PC-3 (cell line): Measurements from ENCODE around the gene JHY. TPM values are rescaled to one million over a fixed set of nuclear protein-coding genes. Genes with fewer than 3 reads are reported as not detected.
A peak's percentile ranks its signal among the peaks of the same experiment; 100 is the strongest.

Source experiments
- ATAC-seq: fragments of 200-7000 bp; cut with Tn5 transposase; 2 replicates; pipeline ENCODE4 v1.9.1; 2020; ENCODE audit warnings: mild to moderate bottlenecking, moderate library complexity
- BruUV-seq: library from RNA; stranded (reverse); fragments of 400-500 nt; replicated peaks from 2 replicates; lab custom pipeline; 2021; lab: Mats Ljungman, UMichigan
- CTCF ChIA-PET: fragments of 300-600 bp; sonication (Branson Sonifier 250); formaldehyde crosslinking; loops from one replicate; lab custom pipeline; 2022; ENCODE audit warnings: antibody characterized with exemption; lab: Charles Lee
- POLR2A ChIA-PET: fragments of 300-600 bp; sonication (Branson Sonifier 250); formaldehyde crosslinking; loops from one replicate; lab custom pipeline; 2022; ENCODE audit warnings: antibody characterized with exemption; ENCODE audit not compliant: unreplicated experiment; lab: Charles Lee
- DNase-seq: peaks from one replicate; pipeline ENCODE4 v3.0.0-alpha.2; 2015
- H2AFZ ChIP-seq: fragments of 300-600 bp; sonication (generic); 2 replicates; pipeline ENCODE4 v1.6.0; 2016; ENCODE audit warnings: antibody characterized with exemption, low read length
- H3F3A ChIP-seq: fragments of 300-600 bp; sonication (generic); one replicate; pipeline ENCODE4 v1.6.0; 2017; ENCODE audit warnings: antibody characterized with exemption, low read length, control low read depth, mild to moderate bottlenecking; ENCODE audit not compliant: unreplicated experiment
- H3K27ac ChIP-seq: fragments of 300-600 bp; sonication (generic); 2 replicates; pipeline ENCODE4 v1.5.1; 2016; ENCODE audit warnings: mild to moderate bottlenecking, low read length
- H3K27me3 ChIP-seq: fragments of 300-600 bp; sonication (generic); 2 replicates; pipeline ENCODE4 v1.6.1; 2016; ENCODE audit warnings: low read length, mixed read lengths
- H3K36me3 ChIP-seq: fragments of 300-600 bp; sonication (generic); 2 replicates; pipeline ENCODE4 v1.6.1; 2016; ENCODE audit warnings: low read depth, mixed run types, low read length, mixed read lengths
- H3K4me1 ChIP-seq: fragments of 300-600 bp; sonication (generic); 2 replicates; pipeline ENCODE4 v1.5.1; 2016; ENCODE audit warnings: low read length; ENCODE audit not compliant: insufficient read depth
- H3K4me2 ChIP-seq: fragments of 300-600 bp; sonication (generic); 2 replicates; pipeline ENCODE4 v1.6.0; 2016; ENCODE audit warnings: low read length
- H3K4me3 ChIP-seq: fragments of 300-600 bp; sonication (generic); 2 replicates; pipeline ENCODE4 v1.5.1; 2016; ENCODE audit warnings: mild to moderate bottlenecking, low read length, mixed read lengths
- H3K79me2 ChIP-seq: fragments of 300-600 bp; sonication (generic); 2 replicates; pipeline ENCODE4 v1.6.1; 2017; ENCODE audit warnings: low read length, mixed read lengths
- H3K9ac ChIP-seq: fragments of 300-600 bp; sonication (generic); 2 replicates; pipeline ENCODE4 v1.6.0; 2016; ENCODE audit warnings: mild to moderate bottlenecking, low read length
- H3K9me2 ChIP-seq: fragments of 300-600 bp; sonication (generic); replicated peaks from 2 replicates; pipeline ENCODE4 v1.6.1; 2016; ENCODE audit warnings: mixed run types, low read length, mixed read lengths
- H3K9me3 ChIP-seq: fragments of 300-600 bp; sonication (generic); 2 replicates; pipeline ENCODE4 v1.6.1; 2016; ENCODE audit warnings: low read length, mixed read lengths
- H4K20me1 ChIP-seq: fragments of 300-600 bp; sonication (generic); 2 replicates; pipeline ENCODE4 v1.6.1; 2016; ENCODE audit warnings: low read length, mixed read lengths
- EZH2 ChIP-seq: fragments of 300-600 bp; sonication (generic); IDR thresholded peaks from one replicate; pipeline ENCODE4 v1.6.1; 2017; ENCODE audit warnings: antibody characterized with exemption, mild to moderate bottlenecking, low read length; ENCODE audit not compliant: unreplicated experiment
- EZH2phosphoT487 ChIP-seq: fragments of 300-600 bp; sonication (generic); IDR thresholded peaks from 2 replicates; pipeline ENCODE4 v1.6.1; 2018; ENCODE audit warnings: mild to moderate bottlenecking, antibody characterized with exemption, low read length, borderline replicate concordance
- intact Hi-C: fragments of 100-400 bp; cut with micrococcal nuclease; formaldehyde crosslinking; loops from 2 replicates; pipeline ENCODE4 v1.9.0; 2023
- total RNA-seq: library from RNA; depleted of rRNA; stranded (reverse); fragments of >200 nt; gene quantifications from 2 replicates; pipeline ENCODE4 v1.2.3, GENCODE V29; 2014
- TF ChIP-seq, protein P1 (sequence below): fragments of 300-600 bp; sonication (generic); conservative IDR thresholded peaks from 2 replicates; pipeline ENCODE4 v1.5.1; 2017; ENCODE audit warnings: antibody characterized with exemption, low read depth, mild to moderate bottlenecking, low read length

Gene JHY
- total RNA-seq, 1 experiment from 2014 or later = 4.9 TPM

DNA sequence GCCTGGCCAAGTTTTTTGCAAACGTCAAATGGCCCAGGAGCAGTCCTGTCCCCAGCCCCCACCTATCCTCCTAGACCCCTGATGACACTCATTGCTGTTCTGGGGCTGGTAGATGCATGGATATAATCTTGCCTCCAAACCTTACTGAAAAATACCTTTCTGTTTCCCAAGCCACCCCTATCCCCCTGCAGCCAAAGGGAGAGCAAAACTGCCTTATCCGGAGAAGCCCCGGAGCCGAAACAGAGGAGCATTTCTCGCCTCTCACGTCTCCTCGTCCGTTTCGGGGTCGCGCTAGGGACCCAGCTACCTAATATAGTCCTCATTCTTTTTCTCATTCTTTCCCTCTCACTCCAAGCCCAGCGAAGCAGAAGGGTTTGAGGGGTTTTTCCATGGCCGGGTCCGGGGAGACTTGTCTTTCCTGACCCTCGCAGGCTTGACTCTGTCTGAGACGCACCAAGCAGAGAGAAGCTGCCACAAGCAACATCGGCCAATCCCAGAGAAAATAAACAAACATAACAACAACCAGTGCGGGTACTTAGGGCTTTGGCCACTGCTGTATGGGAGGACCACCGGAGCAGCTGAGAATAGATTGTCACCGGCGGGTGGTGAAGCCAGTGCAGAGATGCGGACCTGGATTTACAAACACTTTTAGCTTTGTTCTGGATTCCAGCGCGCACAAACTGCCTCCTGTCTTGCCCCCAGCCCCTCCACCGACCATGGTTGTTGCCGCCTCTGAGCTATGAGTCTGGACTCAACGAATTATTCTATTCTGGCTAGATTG lies 97.4 kb downstream of the JHY start:
- Histone ChIP-seq H2AFZ (no peak overlapping the region), H4K20me1 (no peaks in the 10 kb centered on the region), H3K9ac (no peak overlapping the region), H3K36me3 (no peaks in the 10 kb centered on the region), H3K27ac (no peak overlapping the region), H3K9me3 (no peaks in the 10 kb centered on the region), H3K4me2 (no peak overlapping the region), H3K27me3 (peaks cover 97% of the 10 kb centered on the region), H3K4me1 (no peaks in the 10 kb centered on the region), H3K4me3 (no peak overlapping the region), H3F3A (no peaks in the 10 kb centered on the region), H3K79me2 (no peaks in the 10 kb centered on the region), H3K9me2 (no peaks in the 10 kb centered on the region)
- intact Hi-C loops = no loop called here
- ChIA-PET POLR2A (no interaction called here), CTCF (no interaction called here)
- ATAC-seq (no peak), DNase-seq (no peak)
- TF ChIP-seq, protein P1, sequence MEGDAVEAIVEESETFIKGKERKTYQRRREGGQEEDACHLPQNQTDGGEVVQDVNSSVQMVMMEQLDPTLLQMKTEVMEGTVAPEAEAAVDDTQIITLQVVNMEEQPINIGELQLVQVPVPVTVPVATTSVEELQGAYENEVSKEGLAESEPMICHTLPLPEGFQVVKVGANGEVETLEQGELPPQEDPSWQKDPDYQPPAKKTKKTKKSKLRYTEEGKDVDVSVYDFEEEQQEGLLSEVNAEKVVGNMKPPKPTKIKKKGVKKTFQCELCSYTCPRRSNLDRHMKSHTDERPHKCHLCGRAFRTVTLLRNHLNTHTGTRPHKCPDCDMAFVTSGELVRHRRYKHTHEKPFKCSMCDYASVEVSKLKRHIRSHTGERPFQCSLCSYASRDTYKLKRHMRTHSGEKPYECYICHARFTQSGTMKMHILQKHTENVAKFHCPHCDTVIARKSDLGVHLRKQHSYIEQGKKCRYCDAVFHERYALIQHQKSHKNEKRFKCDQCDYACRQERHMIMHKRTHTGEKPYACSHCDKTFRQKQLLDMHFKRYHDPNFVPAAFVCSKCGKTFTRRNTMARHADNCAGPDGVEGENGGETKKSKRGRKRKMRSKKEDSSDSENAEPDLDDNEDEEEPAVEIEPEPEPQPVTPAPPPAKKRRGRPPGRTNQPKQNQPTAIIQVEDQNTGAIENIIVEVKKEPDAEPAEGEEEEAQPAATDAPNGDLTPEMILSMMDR = no peak
- peak; percentile 57 for TF ChIP-seq EZH2
- TF ChIP-seq EZH2phosphoT487 = 0 out of 2 replicates have a peak, but pooled peaks have one; percentile 9
- no TSS peak for BruUV-seq

GRCh38 chr11:122981388-122982264 lies 99.1 kb downstream of the JHY start, which contains the start of gene BSX:
BSX (minus strand) TSS chr11:122981834; CDS start chr11:122981671, 163 bp downstream.
- intact Hi-C loops = no loop called here
- Histone ChIP-seq H3K4me2 (no peak within 1 kb of the TSS), H3K79me2 (no peaks in the 10 kb centered on the region), H3K36me3 (no peaks in the 10 kb centered on the region), H3K27me3 (peaks cover 97% of the 10 kb centered on the region), H3K4me1 (no peaks in the 10 kb centered on the region), H3K27ac (no peak within 1 kb of the TSS), H3K9me3 (no peaks in the 10 kb centered on the region), H2AFZ (no peak within 1 kb of the TSS), H3K9me2 (no peaks in the 10 kb centered on the region), H4K20me1 (no peaks in the 10 kb centered on the region), H3K4me3 (no peak within 1 kb of the TSS), H3F3A (no peaks in the 10 kb centered on the region), H3K9ac (no peak within 1 kb of the TSS)
- no TSS peak for BruUV-seq
- TF ChIP-seq EZH2 (no peak), EZH2phosphoT487 (no peak)
- TF ChIP-seq, protein P1 = no peak
- DNase-seq (peak; percentile 55), ATAC-seq (peak; percentile 51)
- ChIA-PET CTCF (no interaction called here), POLR2A (interaction anchor here (0.5 kb wide), 1 partner anchor 99 kb away, joined by 3 read pairs; no protein-coding TSS in a partner anchor)
